HG02623 (cell line): ENCODE data around the gene FXYD7.

Experiments
- ATAC-seq: cut with Tn5 transposase; IDR thresholded peaks from one replicate; pipeline ENCODE4 v1.9.1; 2021; ENCODE audit warnings: moderate library complexity; ENCODE audit not compliant: unreplicated experiment

FXYD7 gene

GRCh38 chr19:35162471-35163326 is 19.6 kb downstream of the FXYD7 start:
- ATAC-seq = no peak

- ATAC-seq = no peak
These were observed 21.4 kb downstream of the FXYD7 start for GRCh38 chr19:35164418-35164817.

- no peak for ATAC-seq
These were observed 22.4 kb downstream of the FXYD7 start for GRCh38 chr19:35165200-35166058.

- no peak for ATAC-seq
These were observed 23.3 kb downstream of the FXYD7 start for GRCh38 chr19:35166100-35167063.

- no peak for ATAC-seq
These were observed 24.4 kb downstream of the FXYD7 start for GRCh38 chr19:35167251-35168119.

- no peak for ATAC-seq
These were observed 25.1 kb downstream of the FXYD7 start for GRCh38 chr19:35168196-35168595.

GRCh38 chr19:35169221-35169995 is 26.4 kb downstream of the FXYD7 start:
- no peak for ATAC-seq

GRCh38 chr19:35170359-35171061 is 27.5 kb downstream of the FXYD7 start:
- no peak for ATAC-seq

- ATAC-seq = no peak
These were observed 28.7 kb downstream of the FXYD7 start for GRCh38 chr19:35171730-35172129.

GRCh38 chr19:35174226-35174625 is 31.2 kb downstream of the FXYD7 start:
- ATAC-seq = no peak

- no peak for ATAC-seq
These were observed 33.1 kb downstream of the FXYD7 start for GRCh38 chr19:35176181-35176570.

GRCh38 chr19:35177377-35178274 is 34.6 kb downstream of the FXYD7 start:
- ATAC-seq = no peak

GRCh38 chr19:35178701-35179100 is 35.6 kb downstream of the FXYD7 start:
- no peak for ATAC-seq

GRCh38 chr19:35179830-35180229 is 36.8 kb downstream of the FXYD7 start:
- ATAC-seq = no peak

GRCh38 chr19:35181387-35181786 is 38.3 kb downstream of the FXYD7 start:
- no peak for ATAC-seq

GRCh38 chr19:35184267-35184666 is 41.2 kb downstream of the FXYD7 start:
- ATAC-seq = no peak

- ATAC-seq = no peak
These were observed 41.8 kb downstream of the FXYD7 start for GRCh38 chr19:35184884-35185283.
